Mammary epithelial cell (primary cell): Measurements from ENCODE around the gene COPS4.

Source experiments
- CTCF ChIP-seq, 2 donors: IDR thresholded peaks in 1 of 2; conservative IDR thresholded peaks in 1 of 2; 2 replicates each; pipeline ENCODE4 v1.5.1; 2011 to 2012; ENCODE audit warnings: inconsistent platforms in 2 of 2, low read length in 2 of 2, mild to moderate bottlenecking in 2 of 2, control low read depth in 1 of 2, low read depth in 1 of 2; ENCODE audit not compliant: insufficient read depth in 1 of 2; ENCODE audit errors: extremely low read depth in 1 of 2
- EZH2 ChIP-seq: IDR thresholded peaks from 2 replicates; pipeline ENCODE4 v1.6.1; 2012; ENCODE audit warnings: low read length, inconsistent platforms, borderline replicate concordance

- TF ChIP-seq CTCF (conservative IDR thresholded peaks at IDR 0.05 in 1 of 2, IDR thresholded peaks at IDR 0.05 in 1 of 2; ENCODE audit: extremely low read depth in 1 of 2, insufficient read depth in 1 of 2, low read depth in 1 of 2, low read length in 2 of 2) (no peak), EZH2 (no peak)
Measured at GRCh38 chr4:83024233-83024632, 10.8 kb upstream of the COPS4 start.
